Stimulated activated CD4-positive, alpha-beta T cell treated with anti-CD3 and anti-CD28 coated beads, TNF-alpha, amount 100 ng/mL, for 4 hours (primary cell): ENCODE data around the gene ANKRD13C.

Source experiments
- DNase-seq, 3 experiments: peaks; one replicate each; pipeline ENCODE4 v3.0.0-alpha.2; 2020; ENCODE audit warnings: low read depth in 3 of 3

Gene ANKRD13C

DNA sequence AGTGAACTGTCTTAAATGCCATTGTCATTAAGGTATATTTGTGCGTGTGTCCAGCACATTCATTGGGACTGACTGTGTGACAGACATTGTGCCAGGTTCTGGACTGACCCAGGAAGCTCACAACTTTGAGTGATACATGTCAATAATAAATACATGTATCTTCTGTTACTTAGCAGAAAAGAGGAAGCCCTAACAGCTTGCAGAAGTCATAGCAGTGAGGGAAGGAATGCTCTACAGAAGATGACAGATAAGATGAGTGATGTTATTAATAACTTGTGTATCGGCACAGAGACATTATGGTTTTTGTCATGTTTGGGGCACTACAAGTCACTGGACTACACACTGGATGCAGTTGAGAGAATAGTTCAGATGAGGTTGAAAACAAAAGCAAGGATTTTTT, 134.5 kb downstream of the ANKRD13C start:
- DNase-seq = no peak

DNA sequence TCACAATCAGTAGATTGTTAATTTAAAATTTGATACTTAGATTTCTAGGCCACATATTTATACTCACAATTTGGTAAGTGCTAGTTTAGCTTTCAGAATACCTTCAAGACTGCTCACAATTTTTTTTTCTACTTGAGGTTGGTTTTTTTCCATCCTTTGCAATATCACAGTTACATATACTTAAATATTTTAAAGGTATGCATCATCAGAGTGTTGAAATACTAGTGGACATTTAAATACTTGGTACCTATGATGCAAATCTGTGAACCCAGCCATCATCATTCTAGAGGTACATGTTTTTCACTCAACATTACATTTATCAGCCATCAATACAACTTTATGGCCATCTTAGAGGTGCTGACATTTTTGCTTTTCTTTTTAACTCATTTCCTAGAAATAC, 143.0 kb downstream of the ANKRD13C start:
- DNase-seq = no peak

DNA sequence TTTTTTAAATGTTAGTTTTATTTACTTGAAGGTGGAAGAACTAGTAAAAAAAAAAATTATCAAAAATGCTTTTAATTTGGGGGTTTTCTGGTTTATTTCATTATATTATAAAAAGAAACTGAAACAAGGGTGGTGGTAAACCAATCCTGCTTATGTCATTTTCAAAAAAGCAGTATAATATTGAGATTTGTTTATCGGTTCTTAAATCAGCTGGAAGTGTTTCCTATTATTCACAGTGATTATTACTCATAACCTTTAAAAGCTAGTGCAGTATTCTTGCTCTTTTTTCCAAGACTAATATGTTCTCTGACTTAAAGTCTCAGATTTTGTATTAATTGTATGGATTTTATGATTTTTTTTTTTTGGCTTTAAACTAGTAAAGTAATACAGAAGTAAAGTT, 143.7 kb downstream of the ANKRD13C start:
- DNase-seq = no peak
